ENCODE results near the gene AGAP1. TPM values are rescaled to one million over a fixed set of nuclear protein-coding genes. Genes with fewer than 3 reads are reported as not detected.

Gene AGAP1
- total RNA-seq, 2 experiments from 2014 or later = not detected

DNA sequence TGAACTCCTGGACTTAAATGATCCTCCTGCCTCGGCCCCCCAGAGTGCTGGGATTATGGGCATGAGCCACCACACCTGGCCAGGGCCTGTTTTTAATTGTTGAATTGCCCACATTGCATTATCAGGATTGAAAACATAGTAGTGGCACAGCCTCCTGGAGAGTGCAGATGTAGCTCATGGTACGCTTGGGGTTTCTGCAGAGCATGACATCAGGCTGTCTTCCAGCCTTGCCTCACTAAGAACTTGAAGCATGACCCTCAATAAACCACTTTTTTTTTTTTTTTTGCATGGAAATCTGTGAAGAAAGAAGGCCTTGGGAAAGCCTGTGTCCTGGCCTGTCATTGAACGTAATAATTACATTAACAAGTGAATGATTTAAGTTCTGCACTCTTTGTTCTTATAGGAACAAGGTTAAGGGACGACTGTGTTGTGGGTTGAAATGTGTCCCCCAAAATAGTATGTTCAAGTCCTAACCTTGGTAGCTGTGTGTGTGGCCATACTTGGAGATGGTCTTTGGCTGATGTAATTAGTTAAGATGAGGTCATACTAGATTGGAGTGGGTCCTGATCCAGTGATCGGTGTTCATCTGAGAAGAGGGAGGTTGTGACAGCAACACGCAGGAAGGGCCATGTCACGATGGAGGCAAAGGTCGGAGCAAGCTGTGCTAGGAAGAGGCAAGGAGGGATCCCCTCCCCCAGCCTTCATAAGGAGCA is 90.2 kb downstream of the AGAP1 start:
- no peak overlapping the region for H3K4me3 ChIP-seq (ENCODE audit: low read depth, low read length, poor library complexity, severe bottlenecking)
- H2AFZ ChIP-seq (ENCODE audit: low read length) = no peak overlapping the region
- no peaks in the 10 kb centered on the region for H3K4me1 ChIP-seq (ENCODE audit: insufficient read depth, low read length, poor library complexity, severe bottlenecking)
- H3K9me3 ChIP-seq (ENCODE audit: low read length) = no peaks in the 10 kb centered on the region
- no peak for TF ChIP-seq EZH2phosphoT487 (IDR thresholded peaks at IDR 0.05; ENCODE audit: borderline replicate concordance, low read depth, low read length)
- TF ChIP-seq, protein P1, sequence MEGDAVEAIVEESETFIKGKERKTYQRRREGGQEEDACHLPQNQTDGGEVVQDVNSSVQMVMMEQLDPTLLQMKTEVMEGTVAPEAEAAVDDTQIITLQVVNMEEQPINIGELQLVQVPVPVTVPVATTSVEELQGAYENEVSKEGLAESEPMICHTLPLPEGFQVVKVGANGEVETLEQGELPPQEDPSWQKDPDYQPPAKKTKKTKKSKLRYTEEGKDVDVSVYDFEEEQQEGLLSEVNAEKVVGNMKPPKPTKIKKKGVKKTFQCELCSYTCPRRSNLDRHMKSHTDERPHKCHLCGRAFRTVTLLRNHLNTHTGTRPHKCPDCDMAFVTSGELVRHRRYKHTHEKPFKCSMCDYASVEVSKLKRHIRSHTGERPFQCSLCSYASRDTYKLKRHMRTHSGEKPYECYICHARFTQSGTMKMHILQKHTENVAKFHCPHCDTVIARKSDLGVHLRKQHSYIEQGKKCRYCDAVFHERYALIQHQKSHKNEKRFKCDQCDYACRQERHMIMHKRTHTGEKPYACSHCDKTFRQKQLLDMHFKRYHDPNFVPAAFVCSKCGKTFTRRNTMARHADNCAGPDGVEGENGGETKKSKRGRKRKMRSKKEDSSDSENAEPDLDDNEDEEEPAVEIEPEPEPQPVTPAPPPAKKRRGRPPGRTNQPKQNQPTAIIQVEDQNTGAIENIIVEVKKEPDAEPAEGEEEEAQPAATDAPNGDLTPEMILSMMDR (conservative IDR thresholded peaks at IDR 0.05; ENCODE audit: low read length) = no peak
- no peak overlapping the region for H3K4me2 ChIP-seq (ENCODE audit: low read length)
- no peak for DNase-seq (ENCODE audit: low spot score)
- no peaks in the 10 kb centered on the region for H3K36me3 ChIP-seq (ENCODE audit: insufficient read depth, low read length)
- no peaks in the 10 kb centered on the region for H3K9me2 ChIP-seq (ENCODE audit: insufficient read depth, low read length)
- H3K27ac ChIP-seq (ENCODE audit: low read depth, low read length, poor library complexity, severe bottlenecking) = no peak overlapping the region
- POLR2A ChIA-PET = interaction anchor here (0.6 kb wide), 1 partner anchor 97 kb away, joined by 5 read pairs; no protein-coding TSS in a partner anchor
- H3K79me2 ChIP-seq (ENCODE audit: insufficient read depth, low read depth, low read length) = no peaks in the 10 kb centered on the region
- no TSS peak for BruUV-seq (replicated peaks)
- CTCF ChIA-PET (ENCODE audit: unreplicated experiment) = no interaction called here
- no peaks in the 10 kb centered on the region for H4K20me1 ChIP-seq (ENCODE audit: insufficient read depth, low read length)
- intact Hi-C loops (cut with micrococcal nuclease; ENCODE audit: unreplicated experiment) = no loop called here

GRCh38 chr2:235584638-235585007 is 90.8 kb downstream of the AGAP1 start:
- no peak overlapping the region for H3K4me3 ChIP-seq (ENCODE audit: low read depth, low read length, poor library complexity, severe bottlenecking)

GRCh38 chr2:235587202-235587601 is 93.4 kb downstream of the AGAP1 start:
- Histone ChIP-seq H2AFZ (ENCODE audit: low read length) (no peak overlapping the region), H3K79me2 (ENCODE audit: insufficient read depth, low read depth, low read length) (no peaks in the 10 kb centered on the region), H4K20me1 (ENCODE audit: insufficient read depth, low read length) (no peaks in the 10 kb centered on the region), H3K4me3 (ENCODE audit: low read depth, low read length, poor library complexity, severe bottlenecking) (no peak overlapping the region), H3K4me2 (ENCODE audit: low read length) (no peak overlapping the region), H3K9me3 (ENCODE audit: low read length) (no peaks in the 10 kb centered on the region), H3K4me1 (ENCODE audit: insufficient read depth, low read length, poor library complexity, severe bottlenecking) (no peaks in the 10 kb centered on the region), H3K27ac (ENCODE audit: low read depth, low read length, poor library complexity, severe bottlenecking) (no peak overlapping the region), H3K36me3 (ENCODE audit: insufficient read depth, low read length) (no peaks in the 10 kb centered on the region), H3K9me2 (ENCODE audit: insufficient read depth, low read length) (no peaks in the 10 kb centered on the region)
- intact Hi-C loops (cut with micrococcal nuclease; ENCODE audit: unreplicated experiment) = no loop called here
- CTCF ChIA-PET (ENCODE audit: unreplicated experiment) = no interaction called here
- TF ChIP-seq, protein P1 (conservative IDR thresholded peaks at IDR 0.05; ENCODE audit: low read length) = no peak
- TF ChIP-seq EZH2phosphoT487 (IDR thresholded peaks at IDR 0.05; ENCODE audit: borderline replicate concordance, low read depth, low read length) = no peak
- POLR2A ChIA-PET = no interaction called here
- BruUV-seq (replicated peaks) = no TSS peak
- no peak for DNase-seq (ENCODE audit: low spot score)

More at GRCh38 chr2:235584638-235585007, 90.8 kb downstream of the AGAP1 start:
- H3K79me2 ChIP-seq (ENCODE audit: insufficient read depth, low read depth, low read length) = no peaks in the 10 kb centered on the region
- no peaks in the 10 kb centered on the region for H4K20me1 ChIP-seq (ENCODE audit: insufficient read depth, low read length)
- no peak overlapping the region for H3K4me2 ChIP-seq (ENCODE audit: low read length)
- H3K4me1 ChIP-seq (ENCODE audit: insufficient read depth, low read length, poor library complexity, severe bottlenecking) = no peaks in the 10 kb centered on the region
- no TSS peak for BruUV-seq (replicated peaks)
- CTCF ChIA-PET (ENCODE audit: unreplicated experiment) = no interaction called here
- no peak for TF ChIP-seq EZH2phosphoT487 (IDR thresholded peaks at IDR 0.05; ENCODE audit: borderline replicate concordance, low read depth, low read length)
- TF ChIP-seq, protein P1 (conservative IDR thresholded peaks at IDR 0.05; ENCODE audit: low read length) = no peak
- H3K36me3 ChIP-seq (ENCODE audit: insufficient read depth, low read length) = no peaks in the 10 kb centered on the region
- POLR2A ChIA-PET = no interaction called here
- H3K27ac ChIP-seq (ENCODE audit: low read depth, low read length, poor library complexity, severe bottlenecking) = no peak overlapping the region
- no peaks in the 10 kb centered on the region for H3K9me2 ChIP-seq (ENCODE audit: insufficient read depth, low read length)
- DNase-seq (ENCODE audit: low spot score) = no peak
- H2AFZ ChIP-seq (ENCODE audit: low read length) = no peak overlapping the region
- no peaks in the 10 kb centered on the region for H3K9me3 ChIP-seq (ENCODE audit: low read length)
- intact Hi-C loops (cut with micrococcal nuclease; ENCODE audit: unreplicated experiment) = no loop called here

Measured in OCI-LY7 (cell line).